H9 (cell line): ENCODE data around the gene FSIP1. TPM values are rescaled to one million over a fixed set of nuclear protein-coding genes. Genes with fewer than 3 reads are reported as not detected.

Source experiments
- DNase-seq: peaks from one replicate; pipeline ENCODE4 v3.0.0-alpha.2; 2017
- H2AFZ ChIP-seq: one replicate; pipeline ENCODE4 v1.6.1; 2013; ENCODE audit warnings: mild to moderate bottlenecking, low read length, control low read depth, moderate library complexity
- H2AK5ac ChIP-seq: 2 replicates; pipeline ENCODE4 v1.6.1; 2013; ENCODE audit warnings: low read length, control low read depth, mixed read lengths; ENCODE audit not compliant: insufficient read length
- H2BK120ac ChIP-seq: one replicate; pipeline ENCODE4 v1.6.1; 2013; ENCODE audit warnings: low read depth, mild to moderate bottlenecking, low read length, control low read depth, inconsistent platforms; ENCODE audit not compliant: poor library complexity, severe bottlenecking
- H2BK12ac ChIP-seq: 2 replicates; pipeline ENCODE4 v1.6.1; 2013; ENCODE audit warnings: low read length, control low read depth, mixed read lengths, low read depth; ENCODE audit not compliant: insufficient read length
- H2BK15ac ChIP-seq: 2 replicates; pipeline ENCODE4 v1.6.1; 2013; ENCODE audit warnings: low read depth, low read length, control low read depth
- H2BK20ac ChIP-seq: one replicate; pipeline ENCODE4 v1.6.1; 2013; ENCODE audit warnings: low read depth, mild to moderate bottlenecking, low read length, control low read depth, inconsistent platforms; ENCODE audit not compliant: poor library complexity, severe bottlenecking
- H2BK5ac ChIP-seq: 2 replicates; pipeline ENCODE4 v1.6.1; 2013; ENCODE audit warnings: low read length, control low read depth, mixed read lengths; ENCODE audit not compliant: insufficient read length
- H3K14ac ChIP-seq: 2 replicates; pipeline ENCODE4 v1.6.1; 2013; ENCODE audit warnings: low read length, control low read depth; ENCODE audit not compliant: insufficient read depth
- H3K18ac ChIP-seq: 2 replicates; pipeline ENCODE4 v1.6.1; 2013; ENCODE audit warnings: low read depth, mild to moderate bottlenecking, mixed read lengths, low read length, control low read depth; ENCODE audit not compliant: insufficient read length
- H3K23ac ChIP-seq: 2 replicates; pipeline ENCODE4 v1.6.1; 2013; ENCODE audit warnings: low read length, control low read depth, mixed read lengths, low read depth; ENCODE audit not compliant: insufficient read length
- H3K23me2 ChIP-seq: 2 replicates; pipeline ENCODE4 v1.6.1; 2013; ENCODE audit warnings: low read depth, mild to moderate bottlenecking, mixed read lengths, low read length, control low read depth; ENCODE audit not compliant: insufficient read length, poor library complexity, severe bottlenecking
- H3K27ac ChIP-seq: 2 replicates; pipeline ENCODE4 v1.5.1; 2013; ENCODE audit warnings: low read length, control low read depth, mixed read lengths, low read depth; ENCODE audit not compliant: insufficient read length
- H3K27me3 ChIP-seq: 2 replicates; pipeline ENCODE4 v1.6.1; 2013; ENCODE audit warnings: low read length, control low read depth, inconsistent platforms; ENCODE audit not compliant: insufficient read depth
- H3K4ac ChIP-seq: 2 replicates; pipeline ENCODE4 v1.6.1; 2013; ENCODE audit warnings: low read depth, mild to moderate bottlenecking, control low read depth, inconsistent platforms, low read length, moderate library complexity
- H3K4me1 ChIP-seq: 2 replicates; pipeline ENCODE4 v1.6.1; 2013; ENCODE audit warnings: low read length, control low read depth, inconsistent platforms; ENCODE audit not compliant: insufficient read depth
- H3K4me2 ChIP-seq: 2 replicates; pipeline ENCODE4 v1.6.1; 2013; ENCODE audit warnings: low read length, control low read depth, mixed read lengths; ENCODE audit not compliant: insufficient read length, insufficient read depth
- H3K56ac ChIP-seq: 2 replicates; pipeline ENCODE4 v1.6.1; 2013; ENCODE audit warnings: low read depth, mild to moderate bottlenecking, mixed read lengths, low read length, control low read depth; ENCODE audit not compliant: insufficient read length
- H3K79me1 ChIP-seq: 2 replicates; pipeline ENCODE4 v1.6.1; 2013; ENCODE audit warnings: low read depth, mild to moderate bottlenecking, moderate library complexity, low read length, control low read depth, inconsistent platforms; ENCODE audit not compliant: insufficient read depth, poor library complexity, severe bottlenecking
- H3K79me2 ChIP-seq: 2 replicates; pipeline ENCODE4 v1.6.1; 2013; ENCODE audit warnings: low read length, control low read depth, inconsistent platforms; ENCODE audit not compliant: insufficient read depth
- H3K9ac ChIP-seq: 2 replicates; pipeline ENCODE4 v1.6.1; 2013; ENCODE audit warnings: low read length, control low read depth, mixed read lengths; ENCODE audit not compliant: insufficient read length; ENCODE audit errors: extremely low read depth
- H3K9me3 ChIP-seq: one replicate; pipeline ENCODE4 v1.6.1; 2013; ENCODE audit warnings: low read depth, low read length, inconsistent platforms; ENCODE audit not compliant: control insufficient read depth
- H3T11ph ChIP-seq: one replicate; pipeline ENCODE4 v1.6.1; 2013; ENCODE audit warnings: mild to moderate bottlenecking, low read length, control low read depth, inconsistent platforms
- H4K20me1 ChIP-seq: one replicate; pipeline ENCODE4 v1.6.1; 2013; ENCODE audit not compliant: control insufficient read depth, insufficient read length, insufficient read depth
- H4K5ac ChIP-seq: 2 replicates; pipeline ENCODE4 v1.6.1; 2013; ENCODE audit warnings: low read depth, mild to moderate bottlenecking, mixed read lengths, low read length, control low read depth; ENCODE audit not compliant: insufficient read length
- H4K8ac ChIP-seq: replicated peaks from 2 replicates; pipeline ENCODE4 v1.6.1; 2013; ENCODE audit warnings: low read length, control low read depth, mixed read lengths, low read depth; ENCODE audit not compliant: insufficient read length
- H4K91ac ChIP-seq: 2 replicates; pipeline ENCODE4 v1.6.1; 2013; ENCODE audit warnings: low read depth, mild to moderate bottlenecking, moderate library complexity, mixed read lengths, low read length, control low read depth; ENCODE audit not compliant: insufficient read length
- H3K27ac Mint-ChIP-seq, 3 experiments: 2 replicates in 2 of 3; 3 replicates in 1 of 3; pipeline ENCODE4 v1.8.0; 2020 to 2021; ENCODE audit warnings: mixed read lengths in 3 of 3, mild to moderate bottlenecking in 1 of 3, moderate library complexity in 1 of 3
- H3K27me3 Mint-ChIP-seq: 2 replicates; pipeline ENCODE4 v1.8.0; 2021; ENCODE audit warnings: low read depth, mild to moderate bottlenecking, moderate library complexity, mixed read lengths
- H3K36me3 Mint-ChIP-seq, 3 experiments: 2 replicates in 2 of 3; 3 replicates in 1 of 3; pipeline ENCODE4 v1.8.0; 2020 to 2021; ENCODE audit warnings: low read depth in 3 of 3, mixed read lengths in 3 of 3; ENCODE audit not compliant: insufficient read depth in 1 of 3
- H3K4me1 Mint-ChIP-seq, 2 experiments: 2 replicates each; pipeline ENCODE4 v1.8.0; 2020; ENCODE audit warnings: mixed read lengths in 2 of 2
- H3K4me3 Mint-ChIP-seq, 2 experiments: 2 replicates in 1 of 2; 3 replicates in 1 of 2; pipeline ENCODE4 v1.8.0; 2020 to 2021; ENCODE audit warnings: mild to moderate bottlenecking in 2 of 2, mixed read lengths in 2 of 2, moderate library complexity in 1 of 2
- H3K9me3 Mint-ChIP-seq, 2 experiments: 2 replicates in 1 of 2; 3 replicates in 1 of 2; pipeline ENCODE4 v1.8.0; 2020; ENCODE audit warnings: mild to moderate bottlenecking in 2 of 2, mixed read lengths in 2 of 2, moderate library complexity in 1 of 2
- WGBS: extraction: QIAGEN DNeasy Blood & Tissue Kit; methylation state at CpG from one replicate; pipeline ENCODE4 v1.1.7; 2013; ENCODE audit warnings: missing lambda C conversion rate, low lambda C conversion rate, mixed read lengths; ENCODE audit not compliant: insufficient read length; ENCODE audit errors: extremely low coverage; 5-methylcytosine and 5-hydroxymethylcytosine counted together
- total RNA-seq: library from RNA; stranded (reverse); gene quantifications from 2 replicates; pipeline ENCODE4 v1.2.1, GENCODE V29; 2021
- TF ChIP-seq, protein P1 (sequence below): fragments of 200-600 bp; sonication (generic); conservative IDR thresholded peaks from 3 replicates; pipeline ENCODE4 v1.8.0; 2021; ENCODE audit warnings: antibody characterized with exemption, mild to moderate bottlenecking

Gene FSIP1
- total RNA-seq, 1 experiment from 2014 or later = 0.96 TPM

DNA sequence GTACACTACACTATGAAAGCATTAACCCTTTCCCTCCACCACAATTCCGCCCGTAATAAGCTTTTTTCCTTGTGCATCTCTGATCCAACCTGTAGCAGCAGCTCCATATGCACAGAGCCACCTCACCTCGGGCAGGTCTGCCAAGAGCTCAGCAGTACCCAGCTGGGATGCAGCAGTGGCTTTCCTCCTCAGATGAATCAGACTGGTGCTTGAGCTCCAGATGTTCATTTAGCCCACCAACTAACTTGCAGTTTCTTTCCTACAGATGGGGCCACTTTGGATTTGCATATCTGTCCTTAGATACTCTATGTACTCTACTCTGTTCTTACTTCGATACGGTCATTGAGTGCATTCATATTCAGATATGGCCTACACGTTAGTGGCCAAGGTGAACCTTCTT, 14.8 kb upstream of the FSIP1 start:
- H3K4ac ChIP-seq = no peak overlapping the region
- TF ChIP-seq, protein P1, sequence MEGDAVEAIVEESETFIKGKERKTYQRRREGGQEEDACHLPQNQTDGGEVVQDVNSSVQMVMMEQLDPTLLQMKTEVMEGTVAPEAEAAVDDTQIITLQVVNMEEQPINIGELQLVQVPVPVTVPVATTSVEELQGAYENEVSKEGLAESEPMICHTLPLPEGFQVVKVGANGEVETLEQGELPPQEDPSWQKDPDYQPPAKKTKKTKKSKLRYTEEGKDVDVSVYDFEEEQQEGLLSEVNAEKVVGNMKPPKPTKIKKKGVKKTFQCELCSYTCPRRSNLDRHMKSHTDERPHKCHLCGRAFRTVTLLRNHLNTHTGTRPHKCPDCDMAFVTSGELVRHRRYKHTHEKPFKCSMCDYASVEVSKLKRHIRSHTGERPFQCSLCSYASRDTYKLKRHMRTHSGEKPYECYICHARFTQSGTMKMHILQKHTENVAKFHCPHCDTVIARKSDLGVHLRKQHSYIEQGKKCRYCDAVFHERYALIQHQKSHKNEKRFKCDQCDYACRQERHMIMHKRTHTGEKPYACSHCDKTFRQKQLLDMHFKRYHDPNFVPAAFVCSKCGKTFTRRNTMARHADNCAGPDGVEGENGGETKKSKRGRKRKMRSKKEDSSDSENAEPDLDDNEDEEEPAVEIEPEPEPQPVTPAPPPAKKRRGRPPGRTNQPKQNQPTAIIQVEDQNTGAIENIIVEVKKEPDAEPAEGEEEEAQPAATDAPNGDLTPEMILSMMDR = no peak
- no peaks in the 10 kb centered on the region for H3K79me1 ChIP-seq
- Mint-ChIP-seq H3K27ac (peak overlapping the region in 1 of 3 experiments; percentile 45; a peak in 1 of 7 replicates), H3K4me3 (no peak overlapping the region), H3K36me3 (peaks cover 26 to 42% (median 38%) of the 10 kb centered on the region in 3 experiments), H3K27me3 (no peaks in the 10 kb centered on the region), H3K9me3 (no peaks in the 10 kb centered on the region), H3K4me1 (peaks cover 43% of the 10 kb centered on the region in 2 experiments)
- no peak overlapping the region for H2BK15ac ChIP-seq
- H3K23me2 ChIP-seq = no peaks in the 10 kb centered on the region
- H4K91ac ChIP-seq = no peak overlapping the region
- no peak overlapping the region for H2BK20ac ChIP-seq
- no peak overlapping the region for H2AK5ac ChIP-seq
- no peak overlapping the region for H3K18ac ChIP-seq
- no peak overlapping the region for H4K5ac ChIP-seq
- H2BK5ac ChIP-seq = no peak overlapping the region
- H3K27ac ChIP-seq = no peak overlapping the region
- H2BK12ac ChIP-seq = no peak overlapping the region
- no peak overlapping the region for H3K23ac ChIP-seq
- no peaks in the 10 kb centered on the region for H3K27me3 ChIP-seq
- no peak overlapping the region for H3K56ac ChIP-seq
- no peak overlapping the region for H3T11ph ChIP-seq
- H3K4me1 ChIP-seq = no peaks in the 10 kb centered on the region
- H3K4me2 ChIP-seq = no peak overlapping the region
- no peaks in the 10 kb centered on the region for H3K9me3 ChIP-seq
- H2BK120ac ChIP-seq = no peak overlapping the region
- no peak overlapping the region for H3K9ac ChIP-seq
- H4K20me1 ChIP-seq = no peaks in the 10 kb centered on the region
- WGBS = no CpG with 5 or more reads among the region's 6 CpGs
- no peak for DNase-seq
- no peak overlapping the region for H2AFZ ChIP-seq
- no peak overlapping the region for H4K8ac ChIP-seq
- no peak overlapping the region for H3K14ac ChIP-seq
- no peaks in the 10 kb centered on the region for H3K79me2 ChIP-seq
